Activated CD8-positive, alpha-beta memory T cell treated with anti-CD3 and anti-CD28 coated beads for 48 hours (primary cell): ENCODE measurements around the gene PDCD1LG2.
"Not testable (repeated sequence)": the region's sequence is repeated elsewhere in the genome, so short reads cannot be mapped to it uniquely, and the experiment has no call there.

Experiments
- DNase-seq, 3 experiments: peaks; one replicate each; pipeline ENCODE4 v3.0.0-alpha.2; 2020; ENCODE audit warnings: low read depth in 2 of 3, low spot score in 2 of 3

Gene PDCD1LG2

DNA sequence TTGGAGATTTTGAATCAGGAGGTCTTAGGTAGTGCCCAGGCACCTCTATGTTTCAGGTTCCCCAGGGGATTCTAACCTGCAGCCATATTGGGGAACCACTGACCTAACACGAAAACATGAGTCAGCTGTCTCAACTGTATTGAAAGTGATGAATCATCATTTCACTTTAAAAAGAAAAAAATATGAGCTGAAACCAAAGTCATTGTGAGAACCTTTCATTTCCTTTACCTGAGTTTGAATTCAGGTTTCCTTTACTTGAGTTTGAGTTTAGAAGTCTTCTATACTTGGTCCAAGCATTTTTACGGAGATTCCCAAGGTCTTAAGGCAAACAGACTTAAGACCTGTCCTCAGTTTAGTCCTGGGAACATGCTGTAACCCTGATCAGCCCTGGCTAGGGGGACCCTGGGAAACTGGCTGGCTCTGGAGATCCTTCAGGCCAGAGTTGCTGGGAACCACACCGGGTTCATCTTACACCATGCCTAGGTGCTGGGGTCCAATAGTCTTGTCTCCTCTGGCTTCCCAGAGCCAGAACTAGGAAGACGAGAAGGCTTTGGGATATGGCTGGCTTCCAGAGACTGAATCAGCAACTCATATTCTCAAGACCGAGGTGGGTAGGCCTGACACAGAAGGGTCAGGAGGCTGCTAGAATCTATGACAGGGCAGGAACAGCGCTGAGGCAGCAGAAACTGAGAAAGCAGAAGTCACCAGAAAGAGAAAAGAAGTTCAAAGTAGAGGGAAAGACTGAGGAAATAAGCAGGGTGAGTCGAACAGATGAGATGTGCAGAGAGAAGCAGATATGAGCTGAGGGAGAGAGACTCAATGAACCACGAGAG is 16.4 kb upstream of the PDCD1LG2 start:
- no peak for DNase-seq

DNA sequence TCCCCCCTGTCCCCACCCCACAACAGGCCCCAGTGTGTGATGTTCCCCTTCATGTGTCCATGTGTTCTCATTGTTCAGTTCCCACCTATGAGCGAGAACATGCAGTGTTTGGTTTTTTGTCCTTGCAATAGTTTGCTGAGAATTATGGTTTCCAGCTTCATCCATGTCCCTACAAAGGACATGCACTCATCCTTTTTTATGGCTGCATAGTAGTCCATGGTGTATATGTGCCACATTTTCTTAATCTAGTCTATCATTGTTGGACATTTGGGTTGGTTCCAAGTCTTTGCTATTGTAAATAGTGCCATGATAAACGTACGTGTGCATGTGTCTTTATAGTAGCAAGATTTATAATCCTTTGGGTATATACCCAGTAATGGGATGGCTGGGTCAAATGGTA is 15.6 kb upstream of the PDCD1LG2 start:
- not testable (repeated sequence) for DNase-seq

DNA sequence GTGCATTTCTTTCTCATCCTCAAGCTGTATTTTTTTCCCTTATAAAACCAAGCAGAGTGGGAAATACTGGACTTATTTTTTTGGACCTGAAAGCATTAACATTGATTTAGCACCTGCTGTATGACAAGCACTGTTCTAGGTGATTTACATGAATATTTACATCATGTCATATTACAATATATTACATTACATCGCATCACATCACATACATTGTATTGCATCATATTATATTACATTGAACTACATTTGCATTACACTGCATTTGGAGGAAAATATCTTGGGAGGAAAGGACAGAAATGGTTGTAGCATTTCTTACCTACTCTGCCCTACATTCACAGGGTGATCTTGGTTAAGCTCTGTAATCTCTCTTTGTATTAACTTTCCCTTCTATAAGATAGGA is 11.2 kb upstream of the PDCD1LG2 start:
- DNase-seq, result no peak

DNA sequence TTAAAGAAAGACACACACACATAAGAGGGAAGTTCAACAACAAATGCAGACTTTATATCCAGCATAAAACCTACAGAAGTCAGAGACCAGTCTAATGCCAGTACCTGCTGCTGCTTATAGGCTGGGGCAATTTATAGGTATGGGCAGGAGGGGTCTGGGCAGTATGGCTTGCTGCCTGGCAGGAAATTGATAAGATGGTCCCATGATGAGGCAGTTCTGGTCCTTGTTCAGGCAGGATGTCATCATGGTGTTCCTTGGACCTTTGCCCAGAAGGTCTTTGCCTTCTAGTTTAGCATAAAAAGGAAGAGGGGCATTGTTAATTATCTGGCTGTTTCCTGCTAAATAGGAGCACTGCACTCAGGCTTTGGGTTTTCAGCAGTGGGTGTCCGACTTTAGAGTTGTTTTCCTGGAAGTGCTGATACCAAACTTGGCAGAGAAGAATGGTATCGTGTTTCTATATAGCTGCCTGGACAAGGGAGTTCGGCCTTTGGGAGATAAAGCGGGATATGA is 10.4 kb upstream of the PDCD1LG2 start:
- no peak for DNase-seq

DNA sequence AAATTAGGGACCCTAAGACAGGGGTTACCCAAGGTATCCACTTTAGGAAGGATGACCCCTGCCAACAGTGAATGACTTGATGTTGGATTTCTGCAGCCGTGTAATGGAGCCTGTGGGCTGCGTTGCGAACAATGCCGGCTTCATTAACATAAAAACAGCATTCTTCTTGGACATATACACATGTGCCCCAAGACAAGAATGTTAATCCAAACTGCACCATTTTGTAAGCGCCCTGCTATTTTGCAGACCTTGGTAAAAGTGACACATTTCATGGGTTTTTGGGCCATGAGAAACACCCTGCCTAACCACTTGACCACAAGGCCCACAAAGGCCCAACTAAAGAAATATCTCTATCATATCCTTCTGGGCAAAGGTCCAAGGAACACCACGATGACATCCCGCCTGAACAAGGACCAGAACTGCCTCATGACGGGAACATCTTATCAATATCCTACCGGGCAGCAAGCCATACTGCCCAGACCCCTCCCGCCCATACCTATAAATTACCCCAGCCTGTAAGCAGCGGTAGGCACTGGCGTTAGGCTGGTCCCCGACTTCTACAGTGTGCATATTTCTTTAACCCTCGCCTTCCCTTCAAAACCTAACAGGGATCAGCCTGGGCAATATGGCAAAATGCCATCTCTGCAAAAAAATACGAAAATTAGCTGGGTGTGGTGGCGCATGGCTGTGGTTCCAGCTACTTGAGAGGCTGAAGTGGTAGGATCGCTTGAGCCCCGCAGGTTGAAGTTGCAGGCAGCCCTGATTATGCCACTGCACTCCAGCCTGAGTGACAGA is 9.7 kb upstream of the PDCD1LG2 start:
- no peak for DNase-seq

DNA sequence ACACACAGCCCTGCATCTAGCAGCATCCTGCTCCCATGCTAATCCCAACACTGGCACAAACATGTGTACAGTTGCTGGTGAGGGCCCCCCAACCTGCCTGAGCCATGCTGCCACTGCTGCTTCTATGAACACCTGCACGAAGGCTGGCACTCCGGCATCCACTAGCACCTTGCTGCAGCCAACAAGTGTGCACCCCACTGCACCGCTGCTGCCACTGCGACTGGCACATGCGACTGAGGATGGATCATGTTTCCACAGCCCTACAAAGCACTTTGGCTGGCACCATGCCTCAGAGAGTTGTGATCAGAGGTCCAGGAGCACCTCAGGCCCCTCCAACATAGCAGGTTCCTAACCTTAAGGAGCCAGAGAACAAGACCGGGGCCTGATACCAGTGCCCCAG is 7.8 kb upstream of the PDCD1LG2 start:
- no peak for DNase-seq

DNA sequence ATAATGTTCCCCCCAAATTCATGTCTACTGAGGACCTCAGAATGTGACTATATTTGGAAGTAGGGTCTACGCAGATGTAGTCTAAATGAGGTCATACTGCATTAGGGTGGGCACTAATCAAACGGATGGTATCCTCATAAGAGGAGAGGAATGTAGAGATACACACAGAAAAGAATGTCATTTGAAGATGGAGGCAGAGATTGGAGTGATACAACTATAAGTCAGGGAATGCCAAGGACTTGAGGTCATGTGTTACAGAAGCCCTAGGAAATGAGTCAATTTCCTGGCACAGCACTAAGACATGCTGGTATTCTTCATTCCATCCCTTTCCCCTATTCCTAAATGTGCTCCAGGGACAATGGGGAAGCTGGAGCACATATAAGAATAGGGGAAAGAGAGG is 758 bp upstream of the PDCD1LG2 start:
- DNase-seq, result no peak

DNA sequence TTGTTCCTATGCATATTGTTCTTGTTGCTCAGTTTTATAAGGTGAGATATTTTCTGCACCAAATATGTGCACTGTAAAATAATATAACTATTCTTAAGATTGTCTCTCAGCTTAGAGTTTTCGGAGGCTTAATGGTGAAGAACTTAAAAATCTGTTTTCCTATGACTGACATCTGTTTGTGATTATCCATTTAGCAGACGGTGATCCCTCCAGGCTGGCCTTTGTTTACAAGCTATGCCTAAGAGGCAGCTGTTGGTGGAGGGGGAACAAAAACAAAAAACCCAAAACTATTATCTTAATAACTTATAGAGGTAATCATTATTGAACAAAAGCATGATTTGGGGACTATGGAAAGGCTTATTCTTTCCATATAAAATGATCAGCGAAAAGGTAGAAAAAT is 658 bp downstream of the PDCD1LG2 start:
- no peak for DNase-seq

DNA sequence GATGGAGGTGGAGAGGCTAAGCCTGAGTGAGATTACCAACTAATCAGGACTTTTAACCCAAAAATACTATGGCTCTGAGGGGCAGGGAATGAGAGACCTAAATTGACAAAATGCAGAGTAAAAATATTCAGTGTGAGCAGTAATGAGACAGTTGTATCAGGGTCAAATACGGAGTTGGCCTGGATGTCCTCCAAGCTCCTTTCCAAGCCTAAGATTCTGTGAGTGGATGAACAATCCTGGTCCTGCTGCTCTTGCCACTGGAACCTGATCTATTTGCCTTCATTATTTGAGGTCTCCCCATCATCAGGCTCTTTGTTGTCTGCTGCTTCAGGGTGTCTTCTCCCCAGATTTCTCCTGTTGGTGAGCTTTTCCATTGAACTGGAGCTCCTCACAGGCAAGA is 1.1 kb downstream of the PDCD1LG2 start:
- DNase-seq, result no peak

DNA sequence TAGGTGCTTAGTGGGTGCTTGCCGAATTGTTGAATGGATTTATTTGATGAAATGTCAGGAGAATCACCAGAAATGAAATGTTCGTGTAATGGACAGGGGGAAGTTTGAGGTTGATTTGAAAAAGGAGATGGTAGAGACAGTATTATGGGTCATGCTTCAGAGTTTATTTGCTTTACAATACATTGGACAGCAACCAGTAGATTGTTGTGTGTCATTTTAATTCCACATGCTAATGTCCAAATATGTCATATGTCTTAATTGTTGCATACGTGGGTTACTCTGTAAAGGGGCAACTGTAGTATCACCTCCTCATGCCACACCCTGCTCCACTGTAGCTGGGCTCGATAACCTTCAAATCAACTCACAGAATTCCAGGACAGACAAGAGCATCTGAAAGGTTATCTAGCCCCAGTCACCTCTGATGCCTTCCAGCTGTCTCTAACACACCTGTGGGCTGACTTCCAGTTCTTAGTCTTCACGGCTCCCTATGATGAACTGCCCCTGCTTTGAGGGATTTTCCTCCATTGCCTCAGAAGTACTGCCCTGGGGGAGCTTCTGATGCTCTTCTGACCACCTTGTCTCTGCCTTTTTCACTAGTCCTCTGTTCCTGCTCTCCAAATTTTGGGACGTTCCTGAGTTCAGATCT is 1.7 kb downstream of the PDCD1LG2 start:
- no peak for DNase-seq

DNA sequence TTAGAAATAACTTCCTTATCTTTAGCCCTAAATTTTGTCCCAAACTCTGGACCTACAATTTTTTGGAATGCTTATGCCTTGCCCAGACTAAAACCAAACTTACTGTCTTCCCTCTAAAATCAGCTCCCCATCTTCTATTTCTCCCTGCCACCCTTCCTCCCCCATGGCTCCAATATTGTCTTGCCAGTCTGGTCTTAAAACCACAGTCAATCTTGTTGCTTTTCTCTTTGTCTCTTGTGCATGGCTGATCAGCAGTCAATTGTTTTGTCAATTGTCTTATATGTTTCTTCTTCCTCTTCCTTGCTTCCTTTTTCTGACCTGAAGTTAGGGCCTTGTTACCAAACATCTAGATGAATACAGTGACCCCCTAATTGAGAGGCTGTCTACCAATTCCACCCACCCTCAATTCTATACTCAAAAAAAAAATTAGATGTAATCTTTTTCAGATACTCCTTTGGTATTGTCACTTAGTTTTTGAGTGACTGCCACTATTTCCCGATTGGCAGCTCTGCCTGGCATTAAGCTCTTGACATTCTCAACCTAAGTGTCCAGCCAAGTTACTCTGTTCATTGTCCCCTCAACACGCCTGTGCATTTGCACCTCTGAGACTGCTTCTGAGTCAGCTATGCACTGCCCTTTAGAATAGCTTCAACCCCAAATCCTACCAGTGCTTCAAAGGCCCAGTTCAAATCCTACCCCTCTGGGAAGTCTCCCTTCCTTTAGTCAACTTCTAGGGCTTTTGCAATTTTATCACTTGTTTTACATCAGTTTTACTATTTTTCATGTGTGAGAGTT is 2.5 kb downstream of the PDCD1LG2 start:
- DNase-seq, result no peak

DNA sequence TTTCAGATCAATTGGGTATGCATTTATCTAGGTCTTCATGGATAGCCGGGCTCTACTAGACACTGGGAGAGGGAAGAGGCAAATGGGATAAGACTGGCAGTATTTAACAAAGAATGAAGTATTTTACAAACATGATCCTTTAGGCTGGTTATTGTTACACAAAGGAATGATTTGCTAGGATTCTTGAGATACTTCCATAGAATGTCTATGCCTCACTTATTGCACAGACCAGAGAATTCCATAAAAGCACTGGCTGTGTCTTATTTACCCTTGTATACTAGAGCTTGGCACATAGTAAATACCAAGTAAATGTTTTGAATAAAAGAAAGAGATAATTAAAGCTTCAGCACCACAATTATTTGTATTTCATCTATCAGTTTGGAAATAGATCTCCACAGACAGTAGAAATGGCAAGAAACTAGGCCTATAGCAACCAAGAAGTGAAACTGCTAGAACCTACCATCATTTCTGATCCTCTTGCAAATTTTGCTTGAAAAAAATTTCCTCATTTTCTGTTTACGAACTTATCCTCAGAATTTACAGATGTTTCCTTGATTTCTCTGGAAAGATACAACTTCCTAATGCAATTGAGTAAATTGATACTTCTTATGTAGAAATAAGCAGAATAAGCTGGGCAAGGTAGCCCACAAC is 3.8 kb downstream of the PDCD1LG2 start:
- no peak for DNase-seq

DNA sequence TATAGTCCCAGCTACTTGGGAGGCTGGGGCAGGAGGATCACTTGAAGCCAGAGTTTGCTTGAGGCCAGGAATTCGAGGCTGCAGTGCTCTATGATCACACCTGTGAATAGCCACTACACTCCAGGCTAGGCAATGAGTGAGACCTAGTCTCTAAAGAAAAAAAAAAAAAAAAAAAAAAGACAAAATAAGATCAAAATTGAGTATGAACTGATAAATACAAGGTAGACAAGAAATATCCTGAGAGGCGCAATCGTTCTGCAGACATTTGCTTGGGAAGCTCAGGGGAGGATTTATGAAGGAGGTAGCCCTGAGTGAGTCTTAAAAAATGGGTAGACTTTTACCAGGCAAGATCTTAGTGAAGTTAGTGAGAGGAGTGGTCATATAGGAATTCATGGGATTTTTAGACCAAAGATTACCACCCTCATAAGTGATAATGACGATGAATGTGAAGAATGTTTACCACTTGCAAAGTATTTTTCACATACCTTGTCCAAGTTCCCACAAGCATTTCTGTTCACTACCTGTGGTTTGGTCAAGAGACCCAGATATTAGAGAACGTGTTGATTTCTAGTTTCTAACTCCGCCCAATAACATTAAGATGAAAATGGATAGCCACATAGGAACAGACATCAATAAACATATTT is 4.4 kb downstream of the PDCD1LG2 start:
- no peak for DNase-seq

DNA sequence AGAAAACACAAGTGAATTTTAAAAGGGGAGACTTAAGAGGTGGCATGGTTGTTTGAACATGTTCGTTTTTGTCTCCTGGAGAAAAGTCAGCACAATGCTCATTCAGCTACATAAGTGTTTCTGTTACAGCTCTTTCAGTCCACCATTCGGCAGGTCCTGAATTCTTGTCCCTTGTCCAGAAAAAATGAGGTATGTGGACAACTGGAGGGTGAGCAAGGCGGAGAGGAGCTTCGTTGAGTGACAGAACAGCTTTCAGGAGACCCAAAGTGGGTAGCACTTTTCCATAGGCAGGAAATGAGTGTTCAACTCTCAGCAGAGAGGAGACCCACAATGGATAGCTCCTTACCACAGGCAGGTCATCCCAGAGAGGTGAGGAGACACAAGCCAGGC is 4.9 kb downstream of the PDCD1LG2 start:
- no peak for DNase-seq

DNA sequence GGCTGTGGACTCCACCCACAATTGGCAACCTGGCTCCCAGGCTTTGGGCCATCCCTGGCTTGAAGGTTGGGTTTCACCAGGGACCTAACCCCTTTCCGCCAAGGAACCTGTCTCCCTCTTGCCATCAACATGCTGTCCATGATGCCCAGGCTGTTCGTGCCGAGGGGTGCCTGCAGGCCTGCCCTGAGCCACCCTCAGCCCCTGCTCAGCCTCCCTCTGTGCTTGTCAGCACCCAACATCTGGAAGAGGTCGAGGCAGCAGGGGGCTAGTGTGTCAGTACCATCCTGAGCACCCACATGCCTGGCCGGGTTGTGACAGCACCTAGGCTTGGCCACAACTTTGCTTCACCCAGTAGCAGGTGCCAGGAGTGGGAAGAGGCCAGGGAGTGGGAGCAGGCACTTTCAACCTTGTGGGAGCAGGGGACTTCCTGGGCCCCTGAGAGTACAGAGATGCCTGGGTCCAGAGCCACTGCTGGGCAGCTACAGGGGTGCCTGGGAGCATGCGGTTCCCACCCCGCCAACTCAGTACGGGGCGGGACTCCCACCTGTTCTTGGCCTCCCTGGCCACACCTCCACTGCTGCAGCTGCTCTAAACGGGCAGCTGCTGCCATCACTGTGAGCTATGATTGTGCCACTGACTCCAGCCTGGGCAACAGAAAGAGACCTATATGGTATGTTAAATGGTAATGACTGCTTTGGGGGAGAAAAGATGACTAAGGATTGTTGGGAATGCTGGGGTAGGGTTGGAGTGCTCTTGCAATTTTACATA is 6.3 kb downstream of the PDCD1LG2 start:
- no peak for DNase-seq

DNA sequence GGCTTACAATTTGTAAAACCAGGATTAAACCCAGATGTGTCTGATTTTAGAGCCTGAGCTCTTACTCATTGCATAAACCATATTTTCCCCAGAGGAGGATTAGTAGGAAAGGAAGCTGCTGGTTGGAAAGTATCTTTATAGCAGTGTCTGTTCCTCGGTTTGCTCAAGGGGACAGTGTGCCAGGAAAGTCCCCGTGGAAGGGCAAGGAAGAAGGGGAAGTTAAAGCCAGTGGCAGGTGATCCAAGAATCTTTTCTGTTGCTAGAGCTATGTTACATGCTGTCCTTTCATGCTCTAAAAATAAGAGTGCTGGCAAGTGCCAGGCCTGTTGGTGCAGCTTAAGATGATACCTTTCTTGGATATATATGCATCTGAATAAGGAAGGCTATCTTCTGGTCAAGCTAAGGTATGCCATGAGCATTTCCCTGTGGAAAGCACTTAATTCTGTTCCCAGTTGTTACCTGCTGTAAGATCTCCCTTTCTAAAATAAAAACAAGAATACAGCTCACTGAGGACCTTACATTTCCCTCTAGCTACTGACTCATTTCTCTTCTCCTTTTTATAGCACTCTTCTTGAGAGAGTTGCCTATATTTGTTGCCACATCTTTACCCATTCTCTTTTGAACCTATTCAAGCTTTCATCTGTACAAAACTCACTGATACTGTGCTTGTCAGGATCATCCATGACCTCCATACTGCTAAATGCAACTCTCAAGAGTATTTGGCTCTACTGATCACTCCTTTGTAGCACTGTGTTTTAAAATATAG is 8.0 kb downstream of the PDCD1LG2 start:
- no peak for DNase-seq

DNA sequence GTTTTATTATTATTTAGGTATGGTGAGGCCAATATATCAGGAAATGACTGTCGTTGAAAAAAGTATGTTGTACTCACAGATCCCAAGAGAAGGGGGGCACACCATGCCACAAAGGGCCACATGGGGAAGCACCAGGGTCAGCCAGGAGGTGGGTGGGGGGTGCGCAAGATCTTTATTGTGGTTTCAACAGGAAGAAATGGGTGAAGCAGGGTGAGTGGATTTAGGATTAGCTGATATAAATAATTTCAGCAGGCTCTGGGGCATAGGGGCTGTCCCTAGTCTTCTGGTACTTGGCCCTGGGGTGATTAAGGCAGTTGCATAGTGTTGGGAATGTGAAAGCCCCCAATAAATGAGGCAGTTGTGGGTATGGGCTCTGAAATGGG is 8.6 kb downstream of the PDCD1LG2 start:
- peak in 1 of 3 experiments; percentile 31 for DNase-seq

DNA sequence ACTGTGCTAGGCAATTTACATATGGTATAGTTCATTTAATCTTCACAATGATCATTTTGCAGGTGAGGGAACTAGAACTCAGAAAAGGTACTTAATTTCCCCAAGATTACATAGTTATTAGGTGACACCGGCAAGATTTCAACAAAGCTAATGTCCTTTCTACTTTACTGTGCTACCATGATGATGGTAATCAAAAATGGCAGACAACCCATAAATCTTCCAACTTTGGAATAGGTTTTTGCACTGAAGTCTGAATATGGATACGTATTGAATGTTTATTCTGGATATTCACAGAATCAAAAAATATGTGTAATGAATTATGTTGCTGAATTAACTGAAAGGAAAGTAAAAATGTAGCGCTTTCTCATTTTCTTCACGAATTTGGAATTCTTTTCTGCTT is 13.8 kb downstream of the PDCD1LG2 start:
- DNase-seq, result no peak
